Mesothelial cell of epicardium (in vitro differentiated cells): ENCODE results near the gene MACROH2A1. TPM values are rescaled to one million over a fixed set of nuclear protein-coding genes. Genes with fewer than 3 reads are reported as not detected.

Experiments used
- DNase-seq, 2 experiments: peaks; one replicate each; pipeline ENCODE4 v3.0.0; 2021; ENCODE audit warnings: low spot score in 2 of 2; ENCODE audit not compliant: unreplicated experiment in 2 of 2
- H3K27ac Mint-ChIP-seq: 2 replicates; pipeline ENCODE4 v1.8.0; 2021; ENCODE audit warnings: mixed read lengths
- H3K27me3 Mint-ChIP-seq: 2 replicates; pipeline ENCODE4 v1.8.0; 2021; ENCODE audit warnings: low read depth, mixed read lengths
- H3K36me3 Mint-ChIP-seq: 2 replicates; pipeline ENCODE4 v1.8.0; 2021; ENCODE audit warnings: mixed read lengths
- H3K4me1 Mint-ChIP-seq: 2 replicates; pipeline ENCODE4 v1.8.0; 2021; ENCODE audit warnings: mixed read lengths
- H3K4me3 Mint-ChIP-seq: 2 replicates; pipeline ENCODE4 v1.8.0; 2021; ENCODE audit warnings: mild to moderate bottlenecking, moderate library complexity, mixed read lengths
- H3K9me3 Mint-ChIP-seq: 2 replicates; pipeline ENCODE4 v1.8.0; 2021; ENCODE audit warnings: mixed read lengths
- CTCF ChIP-seq: fragments of 200-600 bp; sonication (generic); IDR thresholded peaks from one replicate; pipeline ENCODE4 v1.5.0; 2021; ENCODE audit warnings: antibody characterized with exemption; ENCODE audit not compliant: unreplicated experiment
- total RNA-seq: library from RNA; stranded (reverse); gene quantifications from 3 replicates; pipeline ENCODE4 v1.2.1, GENCODE V29; 2021

MACROH2A1 gene
- total RNA-seq, 1 donor from 2014 or later, result 276 TPM

- H3K27me3 Mint-ChIP-seq, result no peaks in the 10 kb centered on the region
- H3K4me3 Mint-ChIP-seq, result no peak overlapping the region
- H3K27ac Mint-ChIP-seq, result peak overlapping the region; percentile 35
- DNase-seq, result no peak
- no peaks in the 10 kb centered on the region for H3K9me3 Mint-ChIP-seq
- no peaks in the 10 kb centered on the region for H3K36me3 Mint-ChIP-seq
- peaks cover 74% of the 10 kb centered on the region for H3K4me1 Mint-ChIP-seq
- TF ChIP-seq CTCF, result no peak
Measured at GRCh38 chr5:135307143-135307903, 91.7 kb downstream of the MACROH2A1 start.

GRCh38 chr5:135306557-135306956, 92.5 kb downstream of the MACROH2A1 start:
- DNase-seq, result no peak
- peaks cover 74% of the 10 kb centered on the region for H3K4me1 Mint-ChIP-seq
- no peak for TF ChIP-seq CTCF
- H3K27me3 Mint-ChIP-seq, result no peaks in the 10 kb centered on the region
- H3K4me3 Mint-ChIP-seq, result no peak overlapping the region
- peaks cover 3% of the 10 kb centered on the region for H3K9me3 Mint-ChIP-seq
- peak overlapping the region; percentile 14 for H3K27ac Mint-ChIP-seq
- no peaks in the 10 kb centered on the region for H3K36me3 Mint-ChIP-seq

- H3K4me1 Mint-ChIP-seq, result peaks cover 63% of the 10 kb centered on the region
- peaks cover 9% of the 10 kb centered on the region for H3K9me3 Mint-ChIP-seq
- no peaks in the 10 kb centered on the region for H3K27me3 Mint-ChIP-seq
- H3K27ac Mint-ChIP-seq, result peak overlapping the region; percentile 87
- no peak for DNase-seq
- no peaks in the 10 kb centered on the region for H3K36me3 Mint-ChIP-seq
- peak overlapping the region; percentile 33 for H3K4me3 Mint-ChIP-seq
- no peak for TF ChIP-seq CTCF
Measured at GRCh38 chr5:135304352-135305221, 94.4 kb downstream of the MACROH2A1 start.

GRCh38 chr5:135303582-135304173, 95.4 kb downstream of the MACROH2A1 start:
- Mint-ChIP-seq H3K27me3 (no peaks in the 10 kb centered on the region), H3K4me1 (peaks cover 54% of the 10 kb centered on the region), H3K36me3 (no peaks in the 10 kb centered on the region), H3K27ac (peak overlapping the region; percentile 87), H3K4me3 (no peak overlapping the region), H3K9me3 (peaks cover 9% of the 10 kb centered on the region)
- no peak for DNase-seq
- no peak for TF ChIP-seq CTCF

GRCh38 chr5:135296900-135297816, 101.9 kb downstream of the MACROH2A1 start:
- peaks cover 11% of the 10 kb centered on the region for H3K4me1 Mint-ChIP-seq
- no peak for TF ChIP-seq CTCF
- no peaks in the 10 kb centered on the region for H3K36me3 Mint-ChIP-seq
- no peak overlapping the region for H3K27ac Mint-ChIP-seq
- DNase-seq, result no peak
- H3K4me3 Mint-ChIP-seq, result no peak overlapping the region
- peaks cover 4% of the 10 kb centered on the region for H3K27me3 Mint-ChIP-seq
- H3K9me3 Mint-ChIP-seq, result peaks cover 9% of the 10 kb centered on the region
